CD4-positive, alpha-beta memory T cell (primary cell): ENCODE data around the gene COLQ. TPM values are rescaled to one million over a fixed set of nuclear protein-coding genes. Genes with fewer than 3 reads are reported as not detected.
"Not testable (repeated sequence)": the region's sequence is repeated elsewhere in the genome, so short reads cannot be mapped to it uniquely, and the experiment has no call there.

Experiments
- CTCF ChIA-PET: fragments of 350-600 bp; sonication (Branson Sonifier 250); formaldehyde crosslinking; loops from one replicate; lab custom pipeline; 2021; ENCODE audit warnings: inconsistent platforms; ENCODE audit not compliant: partially characterized antibody; lab: Charles Lee
- POLR2A ChIA-PET: fragments of 350-600 bp; sonication (Branson Sonifier 250); formaldehyde crosslinking; loops from one replicate; lab custom pipeline; 2021; ENCODE audit not compliant: partially characterized antibody; lab: Charles Lee
- DNase-seq, 5 donors: peaks; one replicate each; pipeline versions ENCODE4 v3.0.0 to v3.0.0-alpha.2; 2020 to 2022; ENCODE audit warnings: mixed read lengths in 1 of 5
- H3K27ac ChIP-seq: one replicate; pipeline ENCODE4 v1.7.0; 2013; ENCODE audit warnings: low read depth, low read length
- H3K27me3 ChIP-seq: 2 replicates; pipeline ENCODE4 v1.7.0; 2013; ENCODE audit warnings: mild to moderate bottlenecking, low read length, moderate library complexity; ENCODE audit not compliant: insufficient read depth
- H3K36me3 ChIP-seq: 2 replicates; pipeline ENCODE4 v1.7.0; 2013; ENCODE audit warnings: mild to moderate bottlenecking, low read length, moderate library complexity; ENCODE audit not compliant: insufficient read depth
- H3K4me1 ChIP-seq: 2 replicates; pipeline ENCODE4 v1.7.0; 2013; ENCODE audit warnings: mild to moderate bottlenecking, low read length, moderate library complexity; ENCODE audit not compliant: insufficient read depth
- H3K4me3 ChIP-seq, 2 donors: one replicate each; pipeline ENCODE4 v1.7.0; 2013; ENCODE audit warnings: low read length in 2 of 2, mild to moderate bottlenecking in 1 of 2
- H3K9me3 ChIP-seq, 2 donors: one replicate each; pipeline ENCODE4 v1.7.0; 2013; ENCODE audit warnings: low read length in 2 of 2, control low read depth in 1 of 2; ENCODE audit not compliant: control insufficient read depth in 1 of 2
- H3K27ac Mint-ChIP-seq, 7 donors: one replicate each; pipeline ENCODE4 v1.8.0; 2020 to 2021; ENCODE audit warnings: mixed read lengths in 7 of 7, mild to moderate bottlenecking in 6 of 7, inconsistent platforms in 3 of 7, moderate library complexity in 3 of 7
- H3K27me3 Mint-ChIP-seq, 2 donors: one replicate each; pipeline ENCODE4 v1.8.0; 2020 to 2021; ENCODE audit warnings: mixed read lengths in 2 of 2
- H3K36me3 Mint-ChIP-seq, 2 donors: one replicate each; pipeline ENCODE4 v1.8.0; 2020 to 2021; ENCODE audit warnings: mixed read lengths in 2 of 2, inconsistent platforms in 1 of 2, mild to moderate bottlenecking in 1 of 2
- H3K4me1 Mint-ChIP-seq, 4 donors: one replicate each; pipeline ENCODE4 v1.8.0; 2020 to 2021; ENCODE audit warnings: mixed read lengths in 4 of 4, mild to moderate bottlenecking in 1 of 4
- H3K4me3 Mint-ChIP-seq, 8 donors: one replicate each; pipeline ENCODE4 v1.8.0; 2020 to 2021; ENCODE audit warnings: mixed read lengths in 8 of 8, mild to moderate bottlenecking in 7 of 8, moderate library complexity in 6 of 8, inconsistent platforms in 3 of 8
- H3K9me3 Mint-ChIP-seq, 8 donors: one replicate each; pipeline ENCODE4 v1.8.0; 2020 to 2021; ENCODE audit warnings: mixed read lengths in 8 of 8, mild to moderate bottlenecking in 5 of 8, inconsistent platforms in 3 of 8, moderate library complexity in 1 of 8
- intact Hi-C: fragments of 100-400 bp; cut with micrococcal nuclease; formaldehyde crosslinking; loops from one replicate; pipeline ENCODE4 v1.15.1; 2023
- polyA plus RNA-seq, 2 donors: library from polyadenylated mRNA; unstranded; fragments of 300-500 nt; fragmentation: Illumina TruSeq; gene quantifications; one replicate each; pipeline ENCODE4 v1.2.3, GENCODE V29; 2021
- total RNA-seq, 2 experiments: library from RNA; stranded (reverse); gene quantifications; one replicate each; pipeline ENCODE4 v1.2.3, GENCODE V29; 2021

Gene COLQ
- total and polyA plus RNA-seq, 4 experiments from 2014 or later = 2.8 to 9.7 (median 6.2) TPM

GRCh38 chr3:15426579-15427118 lies 94.9 kb downstream of the COLQ start:
- Mint-ChIP-seq H3K4me3 (peak overlapping the region; percentile 88 to 99 (median 98)), H3K36me3 (peaks cover 29 to 52% of the 10 kb centered on the region in 2 donors), H3K4me1 (peaks cover 32 to 75% (median 55%) of the 10 kb centered on the region in 4 donors), H3K9me3 (no peaks in the 10 kb centered on the region), H3K27me3 (no peaks in the 10 kb centered on the region), H3K27ac (peak overlapping the region; percentile 83 to 98 (median 97))
- peak in 1 of 5 donors; percentile 39 for DNase-seq
- Histone ChIP-seq H3K9me3 (no peaks in the 10 kb centered on the region), H3K4me3 (peak overlapping the region; percentile 99), H3K4me1 (peaks cover 46% of the 10 kb centered on the region), H3K27ac (peak overlapping the region; percentile 89), H3K27me3 (no peaks in the 10 kb centered on the region), H3K36me3 (peaks cover 6% of the 10 kb centered on the region)
- ChIA-PET POLR2A (interaction anchor here (1.2 to 1.3 kb wide), 2 partner anchors 17 to 221 kb away, joined by 6 read pairs; partner anchors contain the start of gene CAPN7), CTCF (interaction anchor here (0.8 to 1.5 kb wide), 4 partner anchors 21 to 224 kb away, joined by 4 to 5 read pairs (median 4); no protein-coding TSS in a partner anchor)
- intact Hi-C loops = loop anchor here (1.0 to 5.0 kb wide), 5 partner anchors 48 to 841 kb away; partner anchors contain the start of genes CAPN7 and OXNAD1

- Histone ChIP-seq H3K27ac (no peak overlapping the region), H3K27me3 (no peaks in the 10 kb centered on the region), H3K9me3 (no peaks in the 10 kb centered on the region), H3K4me3 (no peak overlapping the region), H3K4me1 (peaks cover 2% of the 10 kb centered on the region), H3K36me3 (peaks cover 18% of the 10 kb centered on the region)
- DNase-seq = no peak
- Mint-ChIP-seq H3K4me3 (no peak overlapping the region), H3K27ac (no peak overlapping the region), H3K4me1 (peaks cover 16 to 36% (median 19%) of the 10 kb centered on the region in 4 donors), H3K9me3 (no peaks in the 10 kb centered on the region), H3K36me3 (peaks cover 33 to 52% of the 10 kb centered on the region in 2 donors), H3K27me3 (no peaks in the 10 kb centered on the region)
- intact Hi-C loops = no loop called here
- ChIA-PET POLR2A (no interaction called here), CTCF (no interaction called here)
Measured at GRCh38 chr3:15420871-15421270, 100.6 kb downstream of the COLQ start.

GRCh38 chr3:15410966-15411365 lies 110.5 kb downstream of the COLQ start:
- POLR2A ChIA-PET, H3K4me3 Mint-ChIP-seq, H3K27me3 ChIP-seq, H3K27me3 Mint-ChIP-seq, H3K4me1 ChIP-seq, H3K4me1 Mint-ChIP-seq, H3K9me3 Mint-ChIP-seq, DNase-seq, H3K9me3 ChIP-seq, intact Hi-C loops, H3K4me3 ChIP-seq, H3K27ac ChIP-seq, CTCF ChIA-PET, H3K27ac Mint-ChIP-seq: not testable (repeated sequence)
- H3K36me3 ChIP-seq = peaks cover 16% of the 10 kb centered on the region
- H3K36me3 Mint-ChIP-seq = peaks cover 29 to 51% of the 10 kb centered on the region in 2 donors

- H3K4me1 Mint-ChIP-seq = peaks cover 0 to 7% (median 3%) of the 10 kb centered on the region in 4 donors
- no peak for DNase-seq
- Histone ChIP-seq H3K4me1 (no peaks in the 10 kb centered on the region), H3K4me3 (no peak overlapping the region), H3K27me3 (no peaks in the 10 kb centered on the region), H3K9me3 (no peaks in the 10 kb centered on the region), H3K27ac (no peak overlapping the region), H3K36me3 (peaks cover 6% of the 10 kb centered on the region)
- H3K36me3 Mint-ChIP-seq = peaks cover 19 to 39% of the 10 kb centered on the region in 2 donors
- ChIA-PET POLR2A (no interaction called here), CTCF (interaction anchor here (3.5 kb wide), 1 partner anchor 207 kb away, joined by 79 read pairs; the partner anchor contains the start of gene CAPN7)
- intact Hi-C loops = no loop called here
- H3K4me3 Mint-ChIP-seq = no peak overlapping the region
- H3K9me3 Mint-ChIP-seq = no peaks in the 10 kb centered on the region
- H3K27ac Mint-ChIP-seq = no peak overlapping the region
- H3K27me3 Mint-ChIP-seq = no peaks in the 10 kb centered on the region
Measured at GRCh38 chr3:15409774-15410173, 111.7 kb downstream of the COLQ start.

GRCh38 chr3:15409239-15409638 lies 112.3 kb downstream of the COLQ start:
- ChIA-PET CTCF (interaction anchor here (3.5 to 7.6 kb wide), 2 partner anchors 141 to 206 kb away, joined by 79 to 130 read pairs; partner anchors contain the start of gene CAPN7), POLR2A (no interaction called here)
- Mint-ChIP-seq H3K4me3 (no peak overlapping the region), H3K4me1 (peaks cover 0 to 7% (median 3%) of the 10 kb centered on the region in 4 donors), H3K27ac (peak overlapping the region in 1 of 7 donors; percentile 32), H3K27me3 (no peaks in the 10 kb centered on the region), H3K9me3 (no peaks in the 10 kb centered on the region), H3K36me3 (peaks cover 19 to 34% of the 10 kb centered on the region in 2 donors)
- Histone ChIP-seq H3K4me1 (no peaks in the 10 kb centered on the region), H3K27me3 (no peaks in the 10 kb centered on the region), H3K4me3 (no peak overlapping the region), H3K36me3 (peaks cover 3% of the 10 kb centered on the region), H3K9me3 (no peaks in the 10 kb centered on the region), H3K27ac (no peak overlapping the region)
- intact Hi-C loops = no loop called here
- DNase-seq = no peak

- Mint-ChIP-seq H3K9me3 (no peaks in the 10 kb centered on the region), H3K27ac (peak overlapping the region in 4 of 7 donors; percentile 8 to 40 (median 24)), H3K4me1 (peaks cover 7 to 22% (median 14%) of the 10 kb centered on the region in 4 donors), H3K4me3 (no peak overlapping the region), H3K27me3 (no peaks in the 10 kb centered on the region), H3K36me3 (peaks cover 3 to 11% of the 10 kb centered on the region in 2 donors)
- Histone ChIP-seq H3K4me1 (peaks cover 3% of the 10 kb centered on the region), H3K9me3 (no peaks in the 10 kb centered on the region), H3K4me3 (no peak overlapping the region), H3K27me3 (no peaks in the 10 kb centered on the region), H3K27ac (no peak overlapping the region), H3K36me3 (no peaks in the 10 kb centered on the region)
- POLR2A ChIA-PET = interaction anchor here (1.1 to 1.8 kb wide), 4 partner anchors 134 to 203 kb away, joined by 3 to 14 read pairs (median 10); partner anchors contain the start of gene CAPN7
- CTCF ChIA-PET = interaction anchor here (0.6 to 7.6 kb wide), 31 partner anchors 9 to 288 kb away, joined by 3 to 135 read pairs (median 4); partner anchors contain the start of gene CAPN7
- peak; percentile 49 to 61 (median 55) for DNase-seq
- intact Hi-C loops = loop anchor here (1.0 kb wide), 5 partner anchors 137 to 297 kb away; partner anchors contain the start of gene CAPN7
Measured at GRCh38 chr3:15405448-15406050, 116.0 kb downstream of the COLQ start.

GRCh38 chr3:15404767-15405166 lies 116.7 kb downstream of the COLQ start:
- Histone ChIP-seq H3K9me3 (no peaks in the 10 kb centered on the region), H3K27me3 (no peaks in the 10 kb centered on the region), H3K4me1 (peaks cover 11% of the 10 kb centered on the region), H3K4me3 (no peak overlapping the region), H3K27ac (no peak overlapping the region), H3K36me3 (no peaks in the 10 kb centered on the region)
- no peaks in the 10 kb centered on the region for H3K27me3 Mint-ChIP-seq
- ChIA-PET CTCF (interaction anchor here (0.6 to 7.6 kb wide), 31 partner anchors 10 to 287 kb away, joined by 3 to 135 read pairs (median 4); partner anchors contain the start of gene CAPN7), POLR2A (interaction anchor here (1.1 to 1.8 kb wide), 4 partner anchors 133 to 202 kb away, joined by 3 to 14 read pairs (median 10); partner anchors contain the start of gene CAPN7)
- peaks cover 0 to 7% of the 10 kb centered on the region in 2 donors for H3K36me3 Mint-ChIP-seq
- H3K9me3 Mint-ChIP-seq = no peaks in the 10 kb centered on the region
- intact Hi-C loops = loop anchor here (1.0 kb wide), 5 partner anchors 136 to 296 kb away; partner anchors contain the start of gene CAPN7
- no peak for DNase-seq
- H3K4me1 Mint-ChIP-seq = peaks cover 14 to 30% (median 21%) of the 10 kb centered on the region in 4 donors
- H3K27ac Mint-ChIP-seq = no peak overlapping the region
- H3K4me3 Mint-ChIP-seq = no peak overlapping the region
